ENCODE measurements around the gene CCDC63. TPM values are rescaled to one million over a fixed set of nuclear protein-coding genes. Genes with fewer than 3 reads are reported as not detected.

CCDC63 gene
- total and polyA plus RNA-seq, 8 donors: not detected

DNA sequence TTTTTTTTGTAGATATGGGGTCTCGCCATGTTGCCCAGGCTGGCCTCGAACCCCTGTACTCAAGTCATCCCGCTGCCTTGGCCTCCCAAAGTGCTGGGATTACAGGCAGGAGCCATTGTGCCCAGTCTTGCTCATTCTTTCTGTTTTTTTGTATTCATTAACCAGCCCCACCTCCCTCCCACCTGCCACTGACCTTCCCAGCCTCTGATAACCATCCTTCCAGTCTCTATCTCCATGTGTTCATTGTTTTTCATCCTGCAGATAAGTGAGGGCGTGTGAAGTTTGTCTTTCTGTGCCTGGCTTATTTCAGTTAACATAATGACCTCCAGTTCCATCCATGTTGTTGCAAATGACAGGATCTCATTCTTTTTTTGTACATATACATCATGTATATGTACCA lies 54.6 kb downstream of the CCDC63 start:
- TF ChIP-seq, protein P1, sequence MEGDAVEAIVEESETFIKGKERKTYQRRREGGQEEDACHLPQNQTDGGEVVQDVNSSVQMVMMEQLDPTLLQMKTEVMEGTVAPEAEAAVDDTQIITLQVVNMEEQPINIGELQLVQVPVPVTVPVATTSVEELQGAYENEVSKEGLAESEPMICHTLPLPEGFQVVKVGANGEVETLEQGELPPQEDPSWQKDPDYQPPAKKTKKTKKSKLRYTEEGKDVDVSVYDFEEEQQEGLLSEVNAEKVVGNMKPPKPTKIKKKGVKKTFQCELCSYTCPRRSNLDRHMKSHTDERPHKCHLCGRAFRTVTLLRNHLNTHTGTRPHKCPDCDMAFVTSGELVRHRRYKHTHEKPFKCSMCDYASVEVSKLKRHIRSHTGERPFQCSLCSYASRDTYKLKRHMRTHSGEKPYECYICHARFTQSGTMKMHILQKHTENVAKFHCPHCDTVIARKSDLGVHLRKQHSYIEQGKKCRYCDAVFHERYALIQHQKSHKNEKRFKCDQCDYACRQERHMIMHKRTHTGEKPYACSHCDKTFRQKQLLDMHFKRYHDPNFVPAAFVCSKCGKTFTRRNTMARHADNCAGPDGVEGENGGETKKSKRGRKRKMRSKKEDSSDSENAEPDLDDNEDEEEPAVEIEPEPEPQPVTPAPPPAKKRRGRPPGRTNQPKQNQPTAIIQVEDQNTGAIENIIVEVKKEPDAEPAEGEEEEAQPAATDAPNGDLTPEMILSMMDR (IDR thresholded peaks at IDR 0.05): no peak
- ATAC-seq (no peak), DNase-seq (no peak)
- Histone ChIP-seq H3K9me3 (no peaks in the 10 kb centered on the region), H3K4me3 (no peak overlapping the region), H3K4me1 (no peaks in the 10 kb centered on the region), H3K27ac (no peak overlapping the region), H3K36me3 (no peaks in the 10 kb centered on the region), H3K27me3 (peaks cover 0 to 12% of the 10 kb centered on the region in 2 donors)
- intact Hi-C loops (cut with DNase I): no loop called here

DNA sequence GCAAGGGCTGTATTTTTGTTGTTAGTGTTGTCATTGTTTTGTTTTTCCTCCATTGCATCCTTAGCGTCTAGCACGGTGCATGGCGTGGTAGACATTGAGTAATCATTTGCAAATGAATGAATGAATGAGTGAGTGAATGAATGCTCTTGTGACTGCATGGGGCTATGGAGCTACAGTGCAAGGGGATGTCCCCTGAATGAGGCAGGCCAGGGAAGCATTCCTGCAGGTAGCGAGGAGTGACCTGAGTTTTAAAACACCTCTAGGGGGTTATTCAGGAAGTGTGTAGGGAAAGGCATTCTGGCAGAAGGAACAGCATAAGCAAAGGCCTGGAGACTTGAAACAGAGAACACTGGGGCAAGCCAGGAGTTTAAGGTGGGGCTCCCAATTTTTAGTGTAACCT lies 56.7 kb downstream of the CCDC63 start:
- H3K9me3 ChIP-seq: no peaks in the 10 kb centered on the region
- intact Hi-C loops (cut with DNase I): no loop called here
- ATAC-seq (no peak), DNase-seq (no peak)
- no peaks in the 10 kb centered on the region for H3K4me1 ChIP-seq
- H3K4me3 ChIP-seq: no peak overlapping the region
- H3K27me3 ChIP-seq: peaks cover 0 to 26% of the 10 kb centered on the region in 2 donors
- no peaks in the 10 kb centered on the region for H3K36me3 ChIP-seq
- H3K27ac ChIP-seq: no peak overlapping the region
- TF ChIP-seq, protein P1 (IDR thresholded peaks at IDR 0.05): no peak

DNA sequence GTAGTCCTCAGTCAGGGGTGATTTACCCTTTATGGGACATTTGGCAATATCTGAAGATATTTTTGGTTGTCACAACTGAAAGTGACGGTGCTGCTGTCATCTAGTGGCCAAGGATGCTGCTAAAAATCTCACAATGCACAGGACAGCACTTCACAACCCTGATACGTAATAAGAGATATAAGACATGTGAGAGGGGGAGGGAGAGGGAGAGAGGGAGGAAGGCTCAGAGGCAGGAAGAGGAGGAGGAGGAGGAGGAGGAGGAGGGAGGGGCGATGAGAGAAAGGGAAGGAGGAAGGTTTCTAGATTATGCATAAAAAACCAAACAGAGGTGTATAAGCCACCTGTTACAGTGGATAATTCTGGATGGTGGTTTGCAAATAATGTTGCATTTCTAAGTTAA lies 59.3 kb downstream of the CCDC63 start:
- Histone ChIP-seq H3K27me3 (peaks cover 0 to 42% of the 10 kb centered on the region in 2 donors), H3K9me3 (no peaks in the 10 kb centered on the region), H3K36me3 (no peaks in the 10 kb centered on the region), H3K4me1 (no peaks in the 10 kb centered on the region), H3K27ac (no peak overlapping the region), H3K4me3 (no peak overlapping the region)
- TF ChIP-seq, protein P1 (IDR thresholded peaks at IDR 0.05): no peak
- no peak for ATAC-seq
- intact Hi-C loops (cut with DNase I): no loop called here
- DNase-seq: no peak

DNA sequence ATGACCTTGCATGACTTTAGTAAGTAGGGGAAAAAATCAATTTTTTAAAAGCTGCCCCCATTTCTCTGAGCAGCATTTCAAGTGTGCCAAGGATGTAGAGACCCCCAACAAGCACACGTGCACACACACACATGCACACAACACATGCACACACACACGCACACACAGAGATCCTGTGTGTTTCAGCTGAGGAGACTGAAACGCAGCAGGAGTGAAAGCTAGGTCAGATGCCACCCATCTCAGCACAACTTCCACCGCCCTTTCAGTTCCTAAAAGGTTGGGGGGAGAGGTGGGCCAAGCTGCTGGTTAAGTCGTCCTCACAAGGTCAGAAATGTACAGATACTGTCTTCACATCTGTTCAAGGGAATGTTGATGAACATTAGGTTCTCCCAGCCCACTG lies 59.7 kb downstream of the CCDC63 start:
- no peak for ATAC-seq
- TF ChIP-seq, protein P1 (IDR thresholded peaks at IDR 0.05): no peak
- Histone ChIP-seq H3K36me3 (no peaks in the 10 kb centered on the region), H3K4me3 (no peak overlapping the region), H3K4me1 (no peaks in the 10 kb centered on the region), H3K27me3 (peaks cover 0 to 42% of the 10 kb centered on the region in 2 donors), H3K9me3 (no peaks in the 10 kb centered on the region), H3K27ac (no peak overlapping the region)
- DNase-seq: no peak
- intact Hi-C loops (cut with DNase I): no loop called here

DNA sequence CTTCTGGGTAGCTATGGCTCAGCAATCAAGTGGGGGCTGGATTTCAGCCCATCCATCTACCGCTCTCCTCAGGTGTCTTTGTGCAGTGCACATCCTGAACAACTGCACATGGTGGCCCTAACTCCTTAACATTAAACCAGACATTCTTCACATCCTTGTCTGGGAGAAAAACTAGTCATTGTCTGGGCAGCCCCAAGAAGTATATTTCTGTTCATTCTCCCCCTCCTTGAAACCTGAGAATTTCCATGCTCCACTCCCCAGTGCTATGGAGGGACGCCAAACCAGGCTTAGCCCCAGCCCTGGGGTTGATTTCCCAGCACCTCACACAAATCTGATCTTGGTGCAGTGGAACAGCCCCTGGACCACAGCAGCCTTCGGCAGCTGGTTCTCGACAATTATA lies 60.2 kb downstream of the CCDC63 start:
- H3K27me3 ChIP-seq: peaks cover 0 to 42% of the 10 kb centered on the region in 2 donors
- no peak overlapping the region for H3K4me3 ChIP-seq
- H3K36me3 ChIP-seq: no peaks in the 10 kb centered on the region
- H3K4me1 ChIP-seq: no peaks in the 10 kb centered on the region
- intact Hi-C loops (cut with DNase I): no loop called here
- ATAC-seq: no peak
- no peak for DNase-seq
- H3K27ac ChIP-seq: no peak overlapping the region
- TF ChIP-seq, protein P1 (IDR thresholded peaks at IDR 0.05): no peak
- no peaks in the 10 kb centered on the region for H3K9me3 ChIP-seq

Measured in left lung (tissue), 10 donors.